ENCODE data around the gene CLSTN2.

Gene CLSTN2

DNA sequence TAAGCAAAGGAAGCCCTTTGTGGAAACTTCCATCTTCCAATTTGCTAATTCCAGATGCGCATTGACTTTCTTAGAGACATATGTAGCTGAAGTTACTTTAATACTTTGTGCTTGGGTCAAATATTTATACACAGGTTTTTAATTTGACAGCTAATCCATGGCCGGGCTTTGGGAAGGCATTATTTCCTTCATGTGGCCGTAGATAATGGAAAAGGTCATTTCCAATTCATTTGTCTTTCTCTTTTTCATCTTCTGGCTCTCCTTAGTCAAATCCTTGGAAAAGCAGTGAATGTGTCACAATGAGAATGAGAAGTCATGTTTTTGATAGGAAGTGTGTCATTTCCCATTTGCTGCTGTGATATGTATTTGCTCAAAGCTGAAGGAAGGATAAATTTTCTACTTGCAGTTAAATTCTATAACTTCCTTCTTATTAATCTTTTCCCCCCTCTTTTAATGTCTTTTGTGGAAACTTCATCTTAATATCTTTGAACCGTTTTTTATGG is 323.3 kb downstream of the CLSTN2 start:
- TF ChIP-seq ZNF121 (tag by site-specific recombination; IDR thresholded peaks at IDR 0.05) (no peak), ZNF169 (tag by site-specific recombination; IDR thresholded peaks at IDR 0.05) (no peak), ZNF391 (tag by site-specific recombination; IDR thresholded peaks at IDR 0.05; ENCODE audit: borderline replicate concordance, low read depth) (no peak), ZNF155 (tag by site-specific recombination; IDR thresholded peaks at IDR 0.05) (no peak), ZFP37 (tag by site-specific recombination; IDR thresholded peaks at IDR 0.05) (no peak), ZNF292 (tag by site-specific recombination; IDR thresholded peaks at IDR 0.05; ENCODE audit: borderline replicate concordance, low read depth) (no peak), ZNF626 (tag by site-specific recombination; IDR thresholded peaks at IDR 0.05) (no peak), ZNF223 (tag by site-specific recombination; IDR thresholded peaks at IDR 0.05) (no peak), ZNF501 (tag by site-specific recombination; IDR thresholded peaks at IDR 0.05) (no peak), ZNF202 (tag by site-specific recombination; IDR thresholded peaks at IDR 0.05; ENCODE audit: borderline replicate concordance) (no peak), WT1 (tag by site-specific recombination; IDR thresholded peaks at IDR 0.05) (no peak), ZNF521 (tag by site-specific recombination; IDR thresholded peaks at IDR 0.05) (no peak)
- TF ChIP-seq, protein P1, sequence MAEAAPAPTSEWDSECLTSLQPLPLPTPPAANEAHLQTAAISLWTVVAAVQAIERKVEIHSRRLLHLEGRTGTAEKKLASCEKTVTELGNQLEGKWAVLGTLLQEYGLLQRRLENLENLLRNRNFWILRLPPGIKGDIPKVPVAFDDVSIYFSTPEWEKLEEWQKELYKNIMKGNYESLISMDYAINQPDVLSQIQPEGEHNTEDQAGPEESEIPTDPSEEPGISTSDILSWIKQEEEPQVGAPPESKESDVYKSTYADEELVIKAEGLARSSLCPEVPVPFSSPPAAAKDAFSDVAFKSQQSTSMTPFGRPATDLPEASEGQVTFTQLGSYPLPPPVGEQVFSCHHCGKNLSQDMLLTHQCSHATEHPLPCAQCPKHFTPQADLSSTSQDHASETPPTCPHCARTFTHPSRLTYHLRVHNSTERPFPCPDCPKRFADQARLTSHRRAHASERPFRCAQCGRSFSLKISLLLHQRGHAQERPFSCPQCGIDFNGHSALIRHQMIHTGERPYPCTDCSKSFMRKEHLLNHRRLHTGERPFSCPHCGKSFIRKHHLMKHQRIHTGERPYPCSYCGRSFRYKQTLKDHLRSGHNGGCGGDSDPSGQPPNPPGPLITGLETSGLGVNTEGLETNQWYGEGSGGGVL (tag by site-specific recombination; IDR thresholded peaks at IDR 0.05): no peak
- TF ChIP-seq, protein P2, sequence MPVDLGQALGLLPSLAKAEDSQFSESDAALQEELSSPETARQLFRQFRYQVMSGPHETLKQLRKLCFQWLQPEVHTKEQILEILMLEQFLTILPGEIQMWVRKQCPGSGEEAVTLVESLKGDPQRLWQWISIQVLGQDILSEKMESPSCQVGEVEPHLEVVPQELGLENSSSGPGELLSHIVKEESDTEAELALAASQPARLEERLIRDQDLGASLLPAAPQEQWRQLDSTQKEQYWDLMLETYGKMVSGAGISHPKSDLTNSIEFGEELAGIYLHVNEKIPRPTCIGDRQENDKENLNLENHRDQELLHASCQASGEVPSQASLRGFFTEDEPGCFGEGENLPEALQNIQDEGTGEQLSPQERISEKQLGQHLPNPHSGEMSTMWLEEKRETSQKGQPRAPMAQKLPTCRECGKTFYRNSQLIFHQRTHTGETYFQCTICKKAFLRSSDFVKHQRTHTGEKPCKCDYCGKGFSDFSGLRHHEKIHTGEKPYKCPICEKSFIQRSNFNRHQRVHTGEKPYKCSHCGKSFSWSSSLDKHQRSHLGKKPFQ (tag by site-specific recombination; IDR thresholded peaks at IDR 0.05): no peak
- TF ChIP-seq, protein P3, sequence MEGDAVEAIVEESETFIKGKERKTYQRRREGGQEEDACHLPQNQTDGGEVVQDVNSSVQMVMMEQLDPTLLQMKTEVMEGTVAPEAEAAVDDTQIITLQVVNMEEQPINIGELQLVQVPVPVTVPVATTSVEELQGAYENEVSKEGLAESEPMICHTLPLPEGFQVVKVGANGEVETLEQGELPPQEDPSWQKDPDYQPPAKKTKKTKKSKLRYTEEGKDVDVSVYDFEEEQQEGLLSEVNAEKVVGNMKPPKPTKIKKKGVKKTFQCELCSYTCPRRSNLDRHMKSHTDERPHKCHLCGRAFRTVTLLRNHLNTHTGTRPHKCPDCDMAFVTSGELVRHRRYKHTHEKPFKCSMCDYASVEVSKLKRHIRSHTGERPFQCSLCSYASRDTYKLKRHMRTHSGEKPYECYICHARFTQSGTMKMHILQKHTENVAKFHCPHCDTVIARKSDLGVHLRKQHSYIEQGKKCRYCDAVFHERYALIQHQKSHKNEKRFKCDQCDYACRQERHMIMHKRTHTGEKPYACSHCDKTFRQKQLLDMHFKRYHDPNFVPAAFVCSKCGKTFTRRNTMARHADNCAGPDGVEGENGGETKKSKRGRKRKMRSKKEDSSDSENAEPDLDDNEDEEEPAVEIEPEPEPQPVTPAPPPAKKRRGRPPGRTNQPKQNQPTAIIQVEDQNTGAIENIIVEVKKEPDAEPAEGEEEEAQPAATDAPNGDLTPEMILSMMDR (tag by site-specific recombination; IDR thresholded peaks at IDR 0.05): no peak
- TF ChIP-seq, protein P4, sequence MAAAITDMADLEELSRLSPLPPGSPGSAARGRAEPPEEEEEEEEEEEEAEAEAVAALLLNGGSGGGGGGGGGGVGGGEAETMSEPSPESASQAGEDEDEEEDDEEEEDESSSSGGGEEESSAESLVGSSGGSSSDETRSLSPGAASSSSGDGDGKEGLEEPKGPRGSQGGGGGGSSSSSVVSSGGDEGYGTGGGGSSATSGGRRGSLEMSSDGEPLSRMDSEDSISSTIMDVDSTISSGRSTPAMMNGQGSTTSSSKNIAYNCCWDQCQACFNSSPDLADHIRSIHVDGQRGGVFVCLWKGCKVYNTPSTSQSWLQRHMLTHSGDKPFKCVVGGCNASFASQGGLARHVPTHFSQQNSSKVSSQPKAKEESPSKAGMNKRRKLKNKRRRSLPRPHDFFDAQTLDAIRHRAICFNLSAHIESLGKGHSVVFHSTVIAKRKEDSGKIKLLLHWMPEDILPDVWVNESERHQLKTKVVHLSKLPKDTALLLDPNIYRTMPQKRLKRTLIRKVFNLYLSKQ (tag by site-specific recombination; IDR thresholded peaks at IDR 0.05; ENCODE audit: borderline replicate concordance): no peak
- Histone ChIP-seq H3K36me3 (ENCODE audit: control insufficient read depth in 2 of 2, insufficient read depth in 1 of 2, low read length in 2 of 2) (no peaks in the 10 kb centered on the region), H3K4me3 (ENCODE audit: low read depth, low read length) (no peak overlapping the region), H3K9me3 (ENCODE audit: control insufficient read depth, insufficient read depth, low read depth, low read length) (no peaks in the 10 kb centered on the region), H3K4me1 (ENCODE audit: control insufficient read depth, insufficient read depth, low read length) (no peaks in the 10 kb centered on the region), H3K27ac (ENCODE audit: extremely low read depth, low read depth, low read length) (no peak overlapping the region)
- ChIA-PET POLR2A (no interaction called here), CTCF (interaction anchor here (1.2 kb wide), 1 partner anchor 18 kb away, joined by 3 read pairs; no protein-coding TSS in a partner anchor)

DNA sequence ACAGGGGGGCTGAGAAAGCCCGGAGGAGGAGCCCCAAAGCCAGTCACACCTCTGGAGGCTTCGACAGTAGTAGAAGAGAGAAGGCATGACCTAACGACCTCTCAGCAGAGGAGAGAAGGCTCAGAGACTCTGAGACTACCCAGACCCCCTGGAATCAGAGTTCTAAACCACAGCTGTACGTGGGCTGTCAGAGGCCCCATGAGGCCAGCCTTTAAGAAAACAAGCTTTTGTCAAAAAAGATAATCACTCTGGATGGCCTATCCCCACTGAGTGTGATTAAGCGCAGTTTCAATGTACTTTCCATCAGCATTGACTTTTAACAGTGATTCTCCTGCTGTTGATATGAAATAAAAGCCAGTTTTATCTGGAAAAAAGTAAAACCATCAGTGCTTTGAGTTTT is 330.3 kb downstream of the CLSTN2 start:
- TF ChIP-seq, protein P5, sequence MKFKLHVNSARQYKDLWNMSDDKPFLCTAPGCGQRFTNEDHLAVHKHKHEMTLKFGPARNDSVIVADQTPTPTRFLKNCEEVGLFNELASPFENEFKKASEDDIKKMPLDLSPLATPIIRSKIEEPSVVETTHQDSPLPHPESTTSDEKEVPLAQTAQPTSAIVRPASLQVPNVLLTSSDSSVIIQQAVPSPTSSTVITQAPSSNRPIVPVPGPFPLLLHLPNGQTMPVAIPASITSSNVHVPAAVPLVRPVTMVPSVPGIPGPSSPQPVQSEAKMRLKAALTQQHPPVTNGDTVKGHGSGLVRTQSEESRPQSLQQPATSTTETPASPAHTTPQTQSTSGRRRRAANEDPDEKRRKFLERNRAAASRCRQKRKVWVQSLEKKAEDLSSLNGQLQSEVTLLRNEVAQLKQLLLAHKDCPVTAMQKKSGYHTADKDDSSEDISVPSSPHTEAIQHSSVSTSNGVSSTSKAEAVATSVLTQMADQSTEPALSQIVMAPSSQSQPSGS (tag by site-specific recombination; IDR thresholded peaks at IDR 0.05; ENCODE audit: low read depth): no peak
- no peak for TF ChIP-seq ZNF302 (tag by site-specific recombination; IDR thresholded peaks at IDR 0.05; ENCODE audit: low read depth)
- TF ChIP-seq, protein P6, sequence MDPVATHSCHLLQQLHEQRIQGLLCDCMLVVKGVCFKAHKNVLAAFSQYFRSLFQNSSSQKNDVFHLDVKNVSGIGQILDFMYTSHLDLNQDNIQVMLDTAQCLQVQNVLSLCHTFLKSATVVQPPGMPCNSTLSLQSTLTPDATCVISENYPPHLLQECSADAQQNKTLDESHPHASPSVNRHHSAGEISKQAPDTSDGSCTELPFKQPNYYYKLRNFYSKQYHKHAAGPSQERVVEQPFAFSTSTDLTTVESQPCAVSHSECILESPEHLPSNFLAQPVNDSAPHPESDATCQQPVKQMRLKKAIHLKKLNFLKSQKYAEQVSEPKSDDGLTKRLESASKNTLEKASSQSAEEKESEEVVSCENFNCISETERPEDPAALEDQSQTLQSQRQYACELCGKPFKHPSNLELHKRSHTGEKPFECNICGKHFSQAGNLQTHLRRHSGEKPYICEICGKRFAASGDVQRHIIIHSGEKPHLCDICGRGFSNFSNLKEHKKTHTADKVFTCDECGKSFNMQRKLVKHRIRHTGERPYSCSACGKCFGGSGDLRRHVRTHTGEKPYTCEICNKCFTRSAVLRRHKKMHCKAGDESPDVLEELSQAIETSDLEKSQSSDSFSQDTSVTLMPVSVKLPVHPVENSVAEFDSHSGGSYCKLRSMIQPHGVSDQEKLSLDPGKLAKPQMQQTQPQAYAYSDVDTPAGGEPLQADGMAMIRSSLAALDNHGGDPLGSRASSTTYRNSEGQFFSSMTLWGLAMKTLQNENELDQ (tag by site-specific recombination; IDR thresholded peaks at IDR 0.05; ENCODE audit: low read depth): no peak
- no peak for TF ChIP-seq ZBTB17 (tag by site-specific recombination; IDR thresholded peaks at IDR 0.05)
- TF ChIP-seq ZNF596 (tag by site-specific recombination; IDR thresholded peaks at IDR 0.05): no peak
- no peak for TF ChIP-seq ZNF37A (tag by site-specific recombination; IDR thresholded peaks at IDR 0.05)
- TF ChIP-seq GLI2 (tag by site-specific recombination; IDR thresholded peaks at IDR 0.05; ENCODE audit: borderline replicate concordance, low read depth): no peak
- no peak for TF ChIP-seq WT1 (tag by site-specific recombination; IDR thresholded peaks at IDR 0.05)
- no peak for TF ChIP-seq SP7 (tag by site-specific recombination; IDR thresholded peaks at IDR 0.05)
- no peak for TF ChIP-seq ZNF544 (tag by site-specific recombination; IDR thresholded peaks at IDR 0.05)
- Histone ChIP-seq H3K27ac (ENCODE audit: extremely low read depth, low read depth, low read length) (no peak overlapping the region), H3K9me3 (ENCODE audit: control insufficient read depth, insufficient read depth, low read depth, low read length) (no peaks in the 10 kb centered on the region), H3K36me3 (ENCODE audit: control insufficient read depth in 2 of 2, insufficient read depth in 1 of 2, low read length in 2 of 2) (no peaks in the 10 kb centered on the region), H3K4me3 (ENCODE audit: low read depth, low read length) (no peak overlapping the region), H3K4me1 (ENCODE audit: control insufficient read depth, insufficient read depth, low read length) (no peaks in the 10 kb centered on the region)
- POLR2A ChIA-PET: no interaction called here
- CTCF ChIA-PET: no interaction called here

Measured in HEK293 (cell line).